Central memory CD8-positive, alpha-beta T cell (primary cell): ENCODE results near the gene CCDC32.

Experiments
- ATAC-seq: fragments of 150-1000 bp; cut with Tn5 transposase; replicated peaks from 2 replicates; pipeline ENCODE4 v1.10.0; 2022; ENCODE audit warnings: mild to moderate bottlenecking, moderate FRiP score, moderate number of reproducible peaks; ENCODE audit not compliant: poor library complexity, severe bottlenecking; ENCODE audit errors: extremely low read depth
- DNase-seq, 2 donors: peaks; one replicate each; pipeline ENCODE4 v3.0.0; 2021; ENCODE audit warnings: low spot score in 2 of 2
- H3K27ac Mint-ChIP-seq: one replicate; pipeline ENCODE4 v1.8.0; 2022; ENCODE audit warnings: low read depth, mild to moderate bottlenecking, moderate library complexity, mixed read lengths
- H3K27me3 Mint-ChIP-seq: one replicate; pipeline ENCODE4 v1.8.0; 2022; ENCODE audit warnings: mixed read lengths
- H3K36me3 Mint-ChIP-seq: one replicate; pipeline ENCODE4 v1.8.0; 2022; ENCODE audit warnings: mild to moderate bottlenecking, moderate library complexity, mixed read lengths; ENCODE audit not compliant: insufficient read depth
- H3K4me1 Mint-ChIP-seq: one replicate; pipeline ENCODE4 v1.8.0; 2022; ENCODE audit warnings: mixed read lengths
- H3K4me3 Mint-ChIP-seq: one replicate; pipeline ENCODE4 v1.8.0; 2022; ENCODE audit warnings: mild to moderate bottlenecking, moderate library complexity, mixed read lengths
- H3K9me3 Mint-ChIP-seq: one replicate; pipeline ENCODE4 v1.8.0; 2022; ENCODE audit warnings: mixed read lengths

The CCDC32 gene

DNA sequence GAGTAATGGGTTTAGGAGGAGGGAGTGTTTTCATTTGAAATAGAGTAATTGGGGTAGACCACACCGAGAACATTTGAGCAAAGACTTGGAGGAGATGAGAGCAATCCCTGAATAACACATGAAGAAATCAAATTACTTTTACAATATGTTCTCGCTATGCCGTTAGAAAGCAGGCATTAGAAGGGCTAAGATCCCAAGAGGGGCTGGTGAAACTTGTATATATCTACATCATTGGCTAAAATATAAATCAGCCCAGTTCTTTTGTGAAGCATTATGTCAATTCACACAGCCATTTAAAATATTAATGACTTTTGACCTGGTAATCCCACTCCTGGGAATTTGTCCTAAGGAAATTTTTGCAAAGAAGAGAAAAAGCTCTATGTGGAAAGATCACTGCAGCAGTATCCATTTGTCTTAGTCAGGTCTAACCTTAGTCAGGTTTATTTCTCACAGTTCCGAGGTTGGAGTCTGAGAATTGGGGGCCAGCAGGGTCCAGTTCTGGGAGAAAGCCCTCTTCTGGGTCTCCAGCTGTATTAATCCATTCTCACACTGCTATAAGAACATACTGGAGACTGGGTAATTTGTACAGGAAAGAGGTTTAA is 31.0 kb downstream of the CCDC32 start:
- Mint-ChIP-seq H3K27ac (no peak overlapping the region), H3K9me3 (no peaks in the 10 kb centered on the region), H3K4me3 (no peak overlapping the region), H3K27me3 (no peaks in the 10 kb centered on the region), H3K36me3 (peaks cover 5% of the 10 kb centered on the region), H3K4me1 (no peaks in the 10 kb centered on the region)
- no peak for DNase-seq
- no peak for ATAC-seq

GRCh38 chr15:40528801-40529200 is 36.0 kb downstream of the CCDC32 start:
- H3K36me3 Mint-ChIP-seq, result no peaks in the 10 kb centered on the region
- no peak overlapping the region for H3K4me3 Mint-ChIP-seq
- ATAC-seq, result no peak

GRCh38 chr15:40525855-40526254 is 39.0 kb downstream of the CCDC32 start:
- Mint-ChIP-seq H3K4me3 (no peak overlapping the region), H3K4me1 (no peaks in the 10 kb centered on the region), H3K27ac (no peak overlapping the region), H3K9me3 (no peaks in the 10 kb centered on the region), H3K27me3 (no peaks in the 10 kb centered on the region), H3K36me3 (no peaks in the 10 kb centered on the region)
- ATAC-seq, result no peak
- DNase-seq, result no peak

More at GRCh38 chr15:40528801-40529200, 36.0 kb downstream of the CCDC32 start:
- no peak overlapping the region for H3K27ac Mint-ChIP-seq
- no peaks in the 10 kb centered on the region for H3K9me3 Mint-ChIP-seq
- DNase-seq, result no peak
- H3K4me1 Mint-ChIP-seq, result no peaks in the 10 kb centered on the region
- no peaks in the 10 kb centered on the region for H3K27me3 Mint-ChIP-seq

DNA sequence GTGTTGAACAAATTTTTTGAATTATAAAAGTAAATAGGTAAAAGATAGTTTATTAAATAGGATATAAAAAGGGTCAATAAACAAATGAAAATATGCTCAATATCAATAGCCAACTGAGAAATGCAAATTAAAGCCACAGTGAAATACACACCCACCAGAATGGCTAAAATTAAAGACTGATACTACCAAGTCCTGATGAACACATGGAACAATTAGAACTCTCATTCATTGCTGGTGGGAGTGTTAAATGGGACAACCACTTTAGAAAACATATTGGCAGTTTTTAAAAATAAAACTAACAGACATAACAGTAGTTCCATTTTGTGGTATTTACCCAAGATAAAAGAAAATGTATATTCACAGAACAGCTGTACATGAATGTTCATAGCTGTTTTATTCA is 41.2 kb downstream of the CCDC32 start:
- Mint-ChIP-seq H3K9me3 (no peaks in the 10 kb centered on the region), H3K27ac (no peak overlapping the region), H3K36me3 (no peaks in the 10 kb centered on the region), H3K4me3 (no peak overlapping the region), H3K4me1 (peaks cover 4% of the 10 kb centered on the region), H3K27me3 (no peaks in the 10 kb centered on the region)
- DNase-seq, result no peak
- ATAC-seq, result no peak

DNA sequence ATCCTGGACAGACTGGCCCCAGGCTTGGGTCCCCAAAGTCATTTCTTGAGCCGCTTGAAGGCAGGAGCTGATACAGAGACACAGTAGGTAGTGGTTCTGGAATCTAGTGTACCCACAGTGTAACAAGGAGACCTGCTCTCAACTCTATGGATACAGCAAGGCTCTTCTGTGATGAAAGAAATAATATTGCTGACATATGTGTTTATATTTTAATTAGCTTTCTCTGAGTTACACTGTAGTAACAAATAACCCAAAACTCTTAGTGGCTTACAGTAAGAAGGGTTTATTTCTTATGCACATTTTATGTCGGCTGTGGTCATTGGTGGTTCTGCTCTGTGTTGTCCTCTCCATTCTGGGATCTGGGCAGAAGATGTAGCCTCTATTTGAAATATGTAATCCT is 48.5 kb downstream of the CCDC32 start:
- H3K36me3 Mint-ChIP-seq, result no peaks in the 10 kb centered on the region
- no peak overlapping the region for H3K4me3 Mint-ChIP-seq
- H3K4me1 Mint-ChIP-seq, result peaks cover 4% of the 10 kb centered on the region
- H3K27me3 Mint-ChIP-seq, result peaks cover 28% of the 10 kb centered on the region
- H3K27ac Mint-ChIP-seq, result no peak overlapping the region
- DNase-seq (no peak), ATAC-seq (no peak)
- no peaks in the 10 kb centered on the region for H3K9me3 Mint-ChIP-seq

DNA sequence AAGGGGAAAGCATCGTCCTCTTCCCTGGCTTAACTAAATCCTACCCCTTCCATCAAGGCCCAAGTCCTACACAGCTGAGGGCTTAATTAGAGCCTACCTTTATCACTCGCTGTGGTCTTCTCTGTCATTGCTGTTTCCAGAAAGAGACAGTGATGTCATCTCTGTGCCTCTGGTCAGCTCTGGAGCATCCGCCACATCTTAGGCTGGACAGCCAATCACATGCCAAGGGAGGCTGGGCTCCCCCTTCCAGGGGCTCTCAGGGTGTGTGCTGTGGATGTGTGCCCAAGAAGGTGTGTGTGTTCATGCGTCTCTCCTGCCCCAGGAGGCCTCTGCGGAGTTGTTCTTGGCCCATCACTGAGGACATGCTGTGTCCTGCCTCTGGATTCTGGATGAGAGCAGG is 51.2 kb downstream of the CCDC32 start:
- DNase-seq (no peak), ATAC-seq (no peak)
- Mint-ChIP-seq H3K4me3 (no peak overlapping the region), H3K4me1 (no peaks in the 10 kb centered on the region), H3K36me3 (no peaks in the 10 kb centered on the region), H3K9me3 (no peaks in the 10 kb centered on the region), H3K27me3 (peaks cover 47% of the 10 kb centered on the region), H3K27ac (no peak overlapping the region)

- Mint-ChIP-seq H3K4me3 (peak overlapping the region; percentile 53), H3K36me3 (no peaks in the 10 kb centered on the region), H3K27me3 (peaks cover 59% of the 10 kb centered on the region), H3K9me3 (no peaks in the 10 kb centered on the region), H3K27ac (no peak overlapping the region), H3K4me1 (no peaks in the 10 kb centered on the region)
- ATAC-seq (no peak), DNase-seq (no peak)
Measured at GRCh38 chr15:40512440-40512839, 52.4 kb downstream of the CCDC32 start.

DNA sequence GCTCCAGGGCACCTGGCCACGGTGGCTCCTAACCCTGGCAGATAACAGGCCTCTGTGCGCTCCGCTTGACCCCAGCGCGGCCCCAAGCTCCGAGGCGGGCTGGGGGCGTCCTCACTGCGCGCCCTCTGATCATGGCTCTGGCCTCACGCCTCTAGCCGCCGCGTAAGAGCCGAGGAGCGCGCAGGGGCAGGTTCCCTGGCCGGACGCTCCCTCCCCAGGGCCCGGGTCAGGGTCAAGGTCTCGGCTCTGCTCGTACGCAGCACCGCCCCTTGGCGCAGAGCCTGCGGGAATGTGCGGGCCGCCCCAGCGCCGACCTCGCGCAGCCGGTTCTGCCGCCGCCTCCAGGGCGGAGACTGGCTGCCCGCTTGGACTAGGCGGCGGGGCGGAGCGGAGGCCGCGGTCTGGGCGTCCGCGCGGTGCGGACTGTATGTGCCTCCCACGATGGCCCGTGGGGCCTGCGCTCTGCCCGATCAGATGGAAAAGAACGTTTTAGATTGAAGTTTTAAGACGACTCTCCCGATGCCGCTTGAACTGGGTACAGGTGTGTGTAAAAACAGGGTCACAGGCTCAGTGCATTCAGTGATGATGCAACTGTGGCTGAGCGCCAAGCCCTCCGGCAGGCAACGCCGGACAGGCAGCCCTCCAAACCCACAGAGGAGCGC is 53.2 kb downstream of the CCDC32 start:
- Mint-ChIP-seq H3K36me3 (no peaks in the 10 kb centered on the region), H3K27ac (no peak overlapping the region), H3K4me3 (peak overlapping the region; percentile 53), H3K9me3 (no peaks in the 10 kb centered on the region), H3K27me3 (peaks cover 67% of the 10 kb centered on the region), H3K4me1 (no peaks in the 10 kb centered on the region)
- ATAC-seq (no peak), DNase-seq (no peak)

- peaks cover 72% of the 10 kb centered on the region for H3K27me3 Mint-ChIP-seq
- ATAC-seq, result peak; percentile 63
- DNase-seq, result peak in 1 of 2 donors; percentile 16
- no peaks in the 10 kb centered on the region for H3K9me3 Mint-ChIP-seq
- H3K36me3 Mint-ChIP-seq, result no peaks in the 10 kb centered on the region
- H3K27ac Mint-ChIP-seq, result no peak overlapping the region
- H3K4me1 Mint-ChIP-seq, result no peaks in the 10 kb centered on the region
- peak overlapping the region; percentile 53 for H3K4me3 Mint-ChIP-seq
Measured at GRCh38 chr15:40511093-40511471, 53.8 kb downstream of the CCDC32 start.

GRCh38 chr15:40510201-40510600 is 54.6 kb downstream of the CCDC32 start:
- H3K4me3 Mint-ChIP-seq, result no peak overlapping the region
- H3K9me3 Mint-ChIP-seq, result no peaks in the 10 kb centered on the region
- no peaks in the 10 kb centered on the region for H3K36me3 Mint-ChIP-seq
- H3K27ac Mint-ChIP-seq, result no peak overlapping the region
- no peaks in the 10 kb centered on the region for H3K4me1 Mint-ChIP-seq
- no peak for DNase-seq
- H3K27me3 Mint-ChIP-seq, result peaks cover 81% of the 10 kb centered on the region
- no peak for ATAC-seq

DNA sequence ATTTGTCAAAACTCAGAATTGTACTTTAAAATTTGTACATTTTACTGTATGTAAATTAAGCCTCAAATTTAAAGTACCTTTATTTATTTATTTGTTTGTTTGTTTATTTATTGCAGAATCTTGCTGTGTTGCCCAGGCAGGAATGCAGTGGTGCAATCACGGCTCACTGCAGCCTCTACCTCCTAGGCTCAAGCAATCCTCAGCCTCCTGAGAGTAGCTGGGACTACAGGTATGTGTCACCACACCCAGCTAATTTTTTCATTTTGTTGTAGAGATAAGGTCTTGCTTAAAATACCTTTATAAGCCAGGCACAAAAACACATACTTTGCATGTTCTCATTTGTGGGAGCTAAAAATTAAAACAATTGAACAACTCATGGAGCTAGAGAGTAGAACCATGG is 56.6 kb downstream of the CCDC32 start:
- H3K27me3 Mint-ChIP-seq, result peaks cover 86% of the 10 kb centered on the region
- no peaks in the 10 kb centered on the region for H3K9me3 Mint-ChIP-seq
- no peaks in the 10 kb centered on the region for H3K36me3 Mint-ChIP-seq
- H3K4me1 Mint-ChIP-seq, result no peaks in the 10 kb centered on the region
- no peak overlapping the region for H3K4me3 Mint-ChIP-seq
- no peak for DNase-seq
- H3K27ac Mint-ChIP-seq, result no peak overlapping the region
- ATAC-seq, result no peak

- Mint-ChIP-seq H3K27ac (no peak overlapping the region), H3K9me3 (no peaks in the 10 kb centered on the region), H3K27me3 (peaks cover 86% of the 10 kb centered on the region), H3K4me3 (no peak overlapping the region), H3K36me3 (no peaks in the 10 kb centered on the region), H3K4me1 (no peaks in the 10 kb centered on the region)
- DNase-seq (peak in 1 of 2 donors; percentile 32), ATAC-seq (peak; percentile 63)
Measured at GRCh38 chr15:40506964-40507571, 57.8 kb downstream of the CCDC32 start.
